Fibroblast of mammary gland (primary cell): ENCODE data around the gene SLFNL1.

Experiments
- DNase-seq: peaks from one replicate; pipeline ENCODE4 v3.0.0-alpha.2; 2010; ENCODE audit warnings: low read depth
- H3K4me3 ChIP-seq: 2 replicates; pipeline ENCODE4 v1.5.1; 2011; ENCODE audit warnings: low read depth, mild to moderate bottlenecking, low read length, moderate library complexity; ENCODE audit not compliant: control insufficient read depth
- CTCF ChIP-seq: conservative IDR thresholded peaks from 2 replicates; pipeline ENCODE4 v1.5.1; 2011; ENCODE audit warnings: low read depth, low read length, inconsistent platforms; ENCODE audit not compliant: control insufficient read depth, insufficient read depth

The SLFNL1 gene

GRCh38 chr1:41032147-41032546 lies 10.6 kb upstream of the SLFNL1 start:
- TF ChIP-seq CTCF: no peak
- no peak overlapping the region for H3K4me3 ChIP-seq
- DNase-seq: no peak

- no peak overlapping the region for H3K4me3 ChIP-seq
- DNase-seq: no peak
- no peak for TF ChIP-seq CTCF
These were observed 9.5 kb upstream of the SLFNL1 start for GRCh38 chr1:41030872-41031616.

GRCh38 chr1:41028034-41028642 lies 6.6 kb upstream of the SLFNL1 start:
- H3K4me3 ChIP-seq: no peak overlapping the region
- no peak for TF ChIP-seq CTCF
- no peak for DNase-seq

GRCh38 chr1:41025979-41026819 lies 4.7 kb upstream of the SLFNL1 start:
- no peak for TF ChIP-seq CTCF
- DNase-seq: no peak
- no peak overlapping the region for H3K4me3 ChIP-seq

GRCh38 chr1:41024953-41025352 lies 3.4 kb upstream of the SLFNL1 start:
- DNase-seq: no peak
- no peak overlapping the region for H3K4me3 ChIP-seq
- no peak for TF ChIP-seq CTCF

- no peak for DNase-seq
- no peak overlapping the region for H3K4me3 ChIP-seq
- peak; percentile 41 for TF ChIP-seq CTCF
These were observed 1.9 kb upstream of the SLFNL1 start for GRCh38 chr1:41023279-41023990.
